ENCODE data around the gene PPAN. TPM values are rescaled to one million over a fixed set of nuclear protein-coding genes. Genes with fewer than 3 reads are reported as not detected.

The PPAN gene
- polyA plus RNA-seq, 5 donors: 22.1 to 34.9 (median 24.0) TPM

- no peak for DNase-seq
Measured at GRCh38 chr19:10138879-10139795, 33.0 kb downstream of the PPAN start.

GRCh38 chr19:10139952-10140351, 33.8 kb downstream of the PPAN start:
- DNase-seq: no peak

- no peak for DNase-seq
Measured at GRCh38 chr19:10141479-10141878, 35.3 kb downstream of the PPAN start.

- DNase-seq: no peak
Measured at GRCh38 chr19:10141973-10142372, 35.8 kb downstream of the PPAN start.

- peak; percentile 26 to 27 for DNase-seq
Measured at GRCh38 chr19:10142701-10143375, 36.7 kb downstream of the PPAN start.

- DNase-seq: no peak
Measured at GRCh38 chr19:10143681-10144080, 37.5 kb downstream of the PPAN start.

- DNase-seq: no peak
Measured at GRCh38 chr19:10144361-10144760, 38.2 kb downstream of the PPAN start.

- DNase-seq: no peak
Measured at GRCh38 chr19:10145031-10145430, 38.9 kb downstream of the PPAN start.

GRCh38 chr19:10146142-10146541, 40.0 kb downstream of the PPAN start:
- no peak for DNase-seq

GRCh38 chr19:10149427-10149826, 43.3 kb downstream of the PPAN start:
- no peak for DNase-seq

GRCh38 chr19:10151521-10151920, 45.4 kb downstream of the PPAN start:
- no peak for DNase-seq

- DNase-seq: no peak
Measured at GRCh38 chr19:10152100-10152499, 45.9 kb downstream of the PPAN start.

- DNase-seq: no peak
Measured at GRCh38 chr19:10155839-10156238, 49.7 kb downstream of the PPAN start.

GRCh38 chr19:10158071-10158470, 51.9 kb downstream of the PPAN start:
- no peak for DNase-seq

- no peak for DNase-seq
Measured at GRCh38 chr19:10158485-10158884, 52.3 kb downstream of the PPAN start.

- no peak for DNase-seq
Measured at GRCh38 chr19:10159610-10160009, 53.4 kb downstream of the PPAN start.

Other genes starting within 250 kb of the PPAN start
- gene OLFM2, start 169.8 kb upstream of the PPAN start, polyA plus RNA-seq (ENCODE audit: insufficient read depth in 1 of 5, insufficient read length in 5 of 5, low replicate concordance in 1 of 5): 10 to 100 TPM; 20.8 to 39.3 (median 29.8) TPM
- gene COL5A3, start 95.9 kb upstream of the PPAN start, polyA plus RNA-seq (ENCODE audit: insufficient read depth in 1 of 5, insufficient read length in 5 of 5, low replicate concordance in 1 of 5): 10 to 100 TPM in 1 of 5 donors, 1 to 10 TPM in 4; 3.6 to 11.0 (median 5.7) TPM
- not detected for gene RDH8, start 92.9 kb upstream of the PPAN start, polyA plus RNA-seq (ENCODE audit: insufficient read depth in 1 of 5, insufficient read length in 5 of 5, low replicate concordance in 1 of 5)
- 10 to 100 TPM; 28.6 to 38.7 (median 36.3) TPM for gene SHFL, start 20.0 kb upstream of the PPAN start, polyA plus RNA-seq (ENCODE audit: insufficient read depth in 1 of 5, insufficient read length in 5 of 5, low replicate concordance in 1 of 5)
- 1 to 10 TPM; 1.0 to 3.0 (median 2.2) TPM for gene ANGPTL6, start 3.7 kb upstream of the PPAN start, polyA plus RNA-seq (ENCODE audit: insufficient read depth in 1 of 5, insufficient read length in 5 of 5, low replicate concordance in 1 of 5)
- gene P2RY11, start 5.3 kb downstream of the PPAN start, polyA plus RNA-seq (ENCODE audit: insufficient read depth in 1 of 5, insufficient read length in 5 of 5, low replicate concordance in 1 of 5): 10 to 100 TPM in 3 of 5 donors, 1 to 10 TPM in 2; 7.1 to 15.1 (median 10.9) TPM
- gene EIF3G, start 13.5 kb downstream of the PPAN start, polyA plus RNA-seq (ENCODE audit: insufficient read depth in 1 of 5, insufficient read length in 5 of 5, low replicate concordance in 1 of 5): 100 to 1,000 TPM; 154 to 238 (median 197) TPM
- 100 to 1,000 TPM; 126 to 142 (median 131) TPM for gene DNMT1, start 88.6 kb downstream of the PPAN start, polyA plus RNA-seq (ENCODE audit: insufficient read depth in 1 of 5, insufficient read length in 5 of 5, low replicate concordance in 1 of 5)
- gene S1PR2, start 125.0 kb downstream of the PPAN start, polyA plus RNA-seq (ENCODE audit: insufficient read depth in 1 of 5, insufficient read length in 5 of 5, low replicate concordance in 1 of 5): 10 to 100 TPM; 31.6 to 49.2 (median 37.2) TPM
- 10 to 100 TPM; 26.7 to 51.0 (median 30.5) TPM for gene MRPL4, start 145.9 kb downstream of the PPAN start, polyA plus RNA-seq (ENCODE audit: insufficient read depth in 1 of 5, insufficient read length in 5 of 5, low replicate concordance in 1 of 5)
- gene ICAM1, start 164.8 kb downstream of the PPAN start, polyA plus RNA-seq (ENCODE audit: insufficient read depth in 1 of 5, insufficient read length in 5 of 5, low replicate concordance in 1 of 5): 10 to 100 TPM; 14.2 to 25.1 (median 16.8) TPM
- 10 to 100 TPM; 10.1 to 25.3 (median 15.8) TPM for gene ICAM4, start 180.6 kb downstream of the PPAN start, polyA plus RNA-seq (ENCODE audit: insufficient read depth in 1 of 5, insufficient read length in 5 of 5, low replicate concordance in 1 of 5)
- gene ICAM5, start 183.6 kb downstream of the PPAN start, polyA plus RNA-seq (ENCODE audit: insufficient read depth in 1 of 5, insufficient read length in 5 of 5, low replicate concordance in 1 of 5): 10 to 100 TPM in 3 of 5 donors, 1 to 10 TPM in 2; 4.3 to 22.3 (median 12.6) TPM
- 10 to 100 TPM in 1 of 5 donors, 1 to 10 TPM in 4; 5.1 to 12.8 (median 8.4) TPM for gene ZGLP1, start 203.5 kb downstream of the PPAN start, polyA plus RNA-seq (ENCODE audit: insufficient read depth in 1 of 5, insufficient read length in 5 of 5, low replicate concordance in 1 of 5)
- 10 to 100 TPM; 15.3 to 27.2 (median 19.3) TPM for gene FDX2, start 209.7 kb downstream of the PPAN start, polyA plus RNA-seq (ENCODE audit: insufficient read depth in 1 of 5, insufficient read length in 5 of 5, low replicate concordance in 1 of 5)
- gene RAVER1, start 227.2 kb downstream of the PPAN start, polyA plus RNA-seq (ENCODE audit: insufficient read depth in 1 of 5, insufficient read length in 5 of 5, low replicate concordance in 1 of 5): 10 to 100 TPM; 19.3 to 41.3 (median 24.8) TPM
- 10 to 100 TPM in 3 of 5 donors, 1 to 10 TPM in 2; 9.3 to 17.6 (median 10.6) TPM for gene ICAM3, start 233.3 kb downstream of the PPAN start, polyA plus RNA-seq (ENCODE audit: insufficient read depth in 1 of 5, insufficient read length in 5 of 5, low replicate concordance in 1 of 5)

All from right lung (tissue), 5 donors.